ENCODE results near the gene AMZ2.

DNA sequence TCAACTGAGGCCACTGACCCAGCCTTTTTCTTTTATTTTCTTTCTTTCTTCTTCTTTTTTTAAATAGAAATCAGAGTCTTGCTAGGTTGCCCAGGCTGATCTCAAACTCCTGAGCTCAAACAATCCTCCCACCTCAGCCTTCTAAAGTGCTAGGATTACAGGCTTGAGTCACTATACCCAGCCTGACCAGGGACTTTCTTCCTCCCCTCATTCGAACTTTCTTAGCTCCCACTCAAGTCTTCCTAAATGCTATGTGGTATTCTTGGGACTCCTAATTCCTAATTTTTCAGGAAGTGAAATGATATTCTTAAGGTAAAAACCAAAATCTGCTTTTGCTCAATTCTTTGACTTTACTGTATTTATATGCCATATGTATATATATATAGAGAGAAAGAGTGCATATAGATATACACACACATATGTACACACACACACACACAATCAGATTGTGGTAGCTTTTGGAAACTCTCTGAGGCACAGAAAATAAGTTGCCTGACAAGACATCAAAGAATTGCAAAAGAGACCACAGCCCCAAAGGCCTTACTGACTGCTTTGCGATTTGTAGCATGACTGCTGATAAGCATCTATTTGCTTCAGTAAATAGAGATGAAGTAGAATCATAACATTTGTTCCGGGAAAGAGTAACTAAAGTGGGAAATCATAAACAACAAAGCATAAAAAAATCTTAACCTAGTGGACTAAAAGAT is 9.5 kb upstream of the AMZ2 start:
- TF ChIP-seq, protein P1, sequence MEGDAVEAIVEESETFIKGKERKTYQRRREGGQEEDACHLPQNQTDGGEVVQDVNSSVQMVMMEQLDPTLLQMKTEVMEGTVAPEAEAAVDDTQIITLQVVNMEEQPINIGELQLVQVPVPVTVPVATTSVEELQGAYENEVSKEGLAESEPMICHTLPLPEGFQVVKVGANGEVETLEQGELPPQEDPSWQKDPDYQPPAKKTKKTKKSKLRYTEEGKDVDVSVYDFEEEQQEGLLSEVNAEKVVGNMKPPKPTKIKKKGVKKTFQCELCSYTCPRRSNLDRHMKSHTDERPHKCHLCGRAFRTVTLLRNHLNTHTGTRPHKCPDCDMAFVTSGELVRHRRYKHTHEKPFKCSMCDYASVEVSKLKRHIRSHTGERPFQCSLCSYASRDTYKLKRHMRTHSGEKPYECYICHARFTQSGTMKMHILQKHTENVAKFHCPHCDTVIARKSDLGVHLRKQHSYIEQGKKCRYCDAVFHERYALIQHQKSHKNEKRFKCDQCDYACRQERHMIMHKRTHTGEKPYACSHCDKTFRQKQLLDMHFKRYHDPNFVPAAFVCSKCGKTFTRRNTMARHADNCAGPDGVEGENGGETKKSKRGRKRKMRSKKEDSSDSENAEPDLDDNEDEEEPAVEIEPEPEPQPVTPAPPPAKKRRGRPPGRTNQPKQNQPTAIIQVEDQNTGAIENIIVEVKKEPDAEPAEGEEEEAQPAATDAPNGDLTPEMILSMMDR (IDR thresholded peaks at IDR 0.05): no peak
- TF ChIP-seq POLR2AphosphoS5 (IDR thresholded peaks at IDR 0.05; ENCODE audit: low read depth, low read length) (no peak), SIN3A (IDR thresholded peaks at IDR 0.05; ENCODE audit: borderline replicate concordance, insufficient read depth, low read depth, low read length) (no peak), TCF7L2 (IDR thresholded peaks at IDR 0.05; ENCODE audit: low read depth, low read length) (no peak)
- TF ChIP-seq, protein P2, sequence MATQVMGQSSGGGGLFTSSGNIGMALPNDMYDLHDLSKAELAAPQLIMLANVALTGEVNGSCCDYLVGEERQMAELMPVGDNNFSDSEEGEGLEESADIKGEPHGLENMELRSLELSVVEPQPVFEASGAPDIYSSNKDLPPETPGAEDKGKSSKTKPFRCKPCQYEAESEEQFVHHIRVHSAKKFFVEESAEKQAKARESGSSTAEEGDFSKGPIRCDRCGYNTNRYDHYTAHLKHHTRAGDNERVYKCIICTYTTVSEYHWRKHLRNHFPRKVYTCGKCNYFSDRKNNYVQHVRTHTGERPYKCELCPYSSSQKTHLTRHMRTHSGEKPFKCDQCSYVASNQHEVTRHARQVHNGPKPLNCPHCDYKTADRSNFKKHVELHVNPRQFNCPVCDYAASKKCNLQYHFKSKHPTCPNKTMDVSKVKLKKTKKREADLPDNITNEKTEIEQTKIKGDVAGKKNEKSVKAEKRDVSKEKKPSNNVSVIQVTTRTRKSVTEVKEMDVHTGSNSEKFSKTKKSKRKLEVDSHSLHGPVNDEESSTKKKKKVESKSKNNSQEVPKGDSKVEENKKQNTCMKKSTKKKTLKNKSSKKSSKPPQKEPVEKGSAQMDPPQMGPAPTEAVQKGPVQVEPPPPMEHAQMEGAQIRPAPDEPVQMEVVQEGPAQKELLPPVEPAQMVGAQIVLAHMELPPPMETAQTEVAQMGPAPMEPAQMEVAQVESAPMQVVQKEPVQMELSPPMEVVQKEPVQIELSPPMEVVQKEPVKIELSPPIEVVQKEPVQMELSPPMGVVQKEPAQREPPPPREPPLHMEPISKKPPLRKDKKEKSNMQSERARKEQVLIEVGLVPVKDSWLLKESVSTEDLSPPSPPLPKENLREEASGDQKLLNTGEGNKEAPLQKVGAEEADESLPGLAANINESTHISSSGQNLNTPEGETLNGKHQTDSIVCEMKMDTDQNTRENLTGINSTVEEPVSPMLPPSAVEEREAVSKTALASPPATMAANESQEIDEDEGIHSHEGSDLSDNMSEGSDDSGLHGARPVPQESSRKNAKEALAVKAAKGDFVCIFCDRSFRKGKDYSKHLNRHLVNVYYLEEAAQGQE (IDR thresholded peaks at IDR 0.05; ENCODE audit: insufficient read depth in 1 of 2, low read depth in 2 of 2, low read length in 1 of 2): no peak
